ENCODE data around the gene AFF4. TPM values are rescaled to one million over a fixed set of nuclear protein-coding genes. Genes with fewer than 3 reads are reported as not detected.

Gene AFF4
- polyA plus RNA-seq, 1 donor from 2014 or later, result 60.6 TPM

DNA sequence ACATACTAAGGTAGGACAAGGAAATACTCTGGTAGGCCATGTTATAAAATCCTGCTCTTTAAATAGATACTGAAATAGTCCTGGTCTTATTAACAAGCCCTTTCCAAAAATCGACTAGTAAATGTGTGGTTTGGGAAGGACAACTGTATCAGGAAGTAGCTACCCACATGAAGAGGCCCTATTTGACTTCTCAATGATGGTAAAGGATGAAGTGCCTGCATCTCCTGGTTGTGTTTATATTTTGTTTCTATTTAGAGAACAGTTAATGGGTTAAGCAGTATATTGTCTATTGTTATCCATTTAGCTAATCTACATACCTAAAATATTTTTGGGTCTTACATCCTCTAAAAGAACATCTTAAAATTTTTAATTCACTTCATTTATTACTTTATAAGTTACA, 109.6 kb downstream of the AFF4 start:
- H3K27ac ChIP-seq (ENCODE audit: low read length), result no peak overlapping the region
- H3K79me2 ChIP-seq (replicated peaks; ENCODE audit: insufficient read depth, low read length), result no peaks in the 10 kb centered on the region

DNA sequence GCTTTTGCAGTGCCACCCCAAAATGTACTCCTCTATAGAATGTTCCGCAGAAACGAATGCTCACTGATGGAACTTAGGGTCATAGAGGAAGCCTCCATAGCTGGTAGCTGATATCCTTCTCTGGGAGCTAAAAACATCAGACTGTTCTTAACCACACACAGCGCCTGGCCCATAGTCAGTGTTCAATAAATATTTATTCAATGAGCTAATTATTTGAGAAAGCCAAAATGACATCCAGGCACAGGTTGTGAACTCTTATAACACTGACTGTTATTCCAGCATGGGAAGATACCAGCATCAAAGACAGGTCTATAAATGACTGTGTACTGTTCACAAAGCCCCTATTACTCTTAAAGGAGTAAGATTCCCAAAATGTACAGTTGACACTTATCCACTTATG, 110.1 kb downstream of the AFF4 start:
- Histone ChIP-seq H3K9ac (ENCODE audit: low read length) (no peak overlapping the region), H3F3A (ENCODE audit: insufficient read depth, low read length, poor library complexity, severe bottlenecking) (no peaks in the 10 kb centered on the region), H3K9me3 (ENCODE audit: low read length) (no peaks in the 10 kb centered on the region), H3K36me3 (ENCODE audit: insufficient read depth, low read length) (no peaks in the 10 kb centered on the region), H4K20me1 (ENCODE audit: insufficient read depth) (no peaks in the 10 kb centered on the region), H3K27me3 (ENCODE audit: insufficient read depth, low read depth, low read length) (no peaks in the 10 kb centered on the region), H3K4me2 (ENCODE audit: low read length) (no peak overlapping the region), H3K79me2 (replicated peaks; ENCODE audit: insufficient read depth, low read length) (no peaks in the 10 kb centered on the region), H3K9me2 (ENCODE audit: insufficient read depth, low read length) (no peaks in the 10 kb centered on the region), H3K27ac (ENCODE audit: low read length) (no peak overlapping the region), H2AFZ (ENCODE audit: low read depth, low read length) (no peak overlapping the region), H3K4me3 (ENCODE audit: low read length) (no peak overlapping the region)
- TF ChIP-seq EZH2 (IDR thresholded peaks at IDR 0.05; ENCODE audit: borderline replicate concordance, insufficient read depth, low read length, poor library complexity, severe bottlenecking) (no peak), SMC3 (conservative IDR thresholded peaks at IDR 0.05; ENCODE audit: poor library complexity) (no peak), MXI1 (conservative IDR thresholded peaks at IDR 0.05; ENCODE audit: poor library complexity, severe bottlenecking) (no peak), RAD21 (conservative IDR thresholded peaks at IDR 0.05) (no peak), EP300 (conservative IDR thresholded peaks at IDR 0.05; ENCODE audit: poor library complexity, severe bottlenecking) (no peak), POLR2AphosphoS5 (IDR thresholded peaks at IDR 0.05) (no peak), TAF1 (IDR thresholded peaks at IDR 0.05; ENCODE audit: low read depth) (no peak)
- TF ChIP-seq, protein P1, sequence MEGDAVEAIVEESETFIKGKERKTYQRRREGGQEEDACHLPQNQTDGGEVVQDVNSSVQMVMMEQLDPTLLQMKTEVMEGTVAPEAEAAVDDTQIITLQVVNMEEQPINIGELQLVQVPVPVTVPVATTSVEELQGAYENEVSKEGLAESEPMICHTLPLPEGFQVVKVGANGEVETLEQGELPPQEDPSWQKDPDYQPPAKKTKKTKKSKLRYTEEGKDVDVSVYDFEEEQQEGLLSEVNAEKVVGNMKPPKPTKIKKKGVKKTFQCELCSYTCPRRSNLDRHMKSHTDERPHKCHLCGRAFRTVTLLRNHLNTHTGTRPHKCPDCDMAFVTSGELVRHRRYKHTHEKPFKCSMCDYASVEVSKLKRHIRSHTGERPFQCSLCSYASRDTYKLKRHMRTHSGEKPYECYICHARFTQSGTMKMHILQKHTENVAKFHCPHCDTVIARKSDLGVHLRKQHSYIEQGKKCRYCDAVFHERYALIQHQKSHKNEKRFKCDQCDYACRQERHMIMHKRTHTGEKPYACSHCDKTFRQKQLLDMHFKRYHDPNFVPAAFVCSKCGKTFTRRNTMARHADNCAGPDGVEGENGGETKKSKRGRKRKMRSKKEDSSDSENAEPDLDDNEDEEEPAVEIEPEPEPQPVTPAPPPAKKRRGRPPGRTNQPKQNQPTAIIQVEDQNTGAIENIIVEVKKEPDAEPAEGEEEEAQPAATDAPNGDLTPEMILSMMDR (IDR thresholded peaks at IDR 0.05; ENCODE audit: poor library complexity, severe bottlenecking), result no peak
- TF ChIP-seq, protein P2, sequence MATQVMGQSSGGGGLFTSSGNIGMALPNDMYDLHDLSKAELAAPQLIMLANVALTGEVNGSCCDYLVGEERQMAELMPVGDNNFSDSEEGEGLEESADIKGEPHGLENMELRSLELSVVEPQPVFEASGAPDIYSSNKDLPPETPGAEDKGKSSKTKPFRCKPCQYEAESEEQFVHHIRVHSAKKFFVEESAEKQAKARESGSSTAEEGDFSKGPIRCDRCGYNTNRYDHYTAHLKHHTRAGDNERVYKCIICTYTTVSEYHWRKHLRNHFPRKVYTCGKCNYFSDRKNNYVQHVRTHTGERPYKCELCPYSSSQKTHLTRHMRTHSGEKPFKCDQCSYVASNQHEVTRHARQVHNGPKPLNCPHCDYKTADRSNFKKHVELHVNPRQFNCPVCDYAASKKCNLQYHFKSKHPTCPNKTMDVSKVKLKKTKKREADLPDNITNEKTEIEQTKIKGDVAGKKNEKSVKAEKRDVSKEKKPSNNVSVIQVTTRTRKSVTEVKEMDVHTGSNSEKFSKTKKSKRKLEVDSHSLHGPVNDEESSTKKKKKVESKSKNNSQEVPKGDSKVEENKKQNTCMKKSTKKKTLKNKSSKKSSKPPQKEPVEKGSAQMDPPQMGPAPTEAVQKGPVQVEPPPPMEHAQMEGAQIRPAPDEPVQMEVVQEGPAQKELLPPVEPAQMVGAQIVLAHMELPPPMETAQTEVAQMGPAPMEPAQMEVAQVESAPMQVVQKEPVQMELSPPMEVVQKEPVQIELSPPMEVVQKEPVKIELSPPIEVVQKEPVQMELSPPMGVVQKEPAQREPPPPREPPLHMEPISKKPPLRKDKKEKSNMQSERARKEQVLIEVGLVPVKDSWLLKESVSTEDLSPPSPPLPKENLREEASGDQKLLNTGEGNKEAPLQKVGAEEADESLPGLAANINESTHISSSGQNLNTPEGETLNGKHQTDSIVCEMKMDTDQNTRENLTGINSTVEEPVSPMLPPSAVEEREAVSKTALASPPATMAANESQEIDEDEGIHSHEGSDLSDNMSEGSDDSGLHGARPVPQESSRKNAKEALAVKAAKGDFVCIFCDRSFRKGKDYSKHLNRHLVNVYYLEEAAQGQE (IDR thresholded peaks at IDR 0.05; ENCODE audit: borderline replicate concordance), result no peak

More for the DNA sequence above, 109.6 kb downstream of the AFF4 start:
- H3K9ac ChIP-seq (ENCODE audit: low read length), result no peak overlapping the region
- no peaks in the 10 kb centered on the region for H3K9me3 ChIP-seq (ENCODE audit: low read length)
- no peak overlapping the region for H2AFZ ChIP-seq (ENCODE audit: low read depth, low read length)
- H3K36me3 ChIP-seq (ENCODE audit: insufficient read depth, low read length), result no peaks in the 10 kb centered on the region
- H3K4me2 ChIP-seq (ENCODE audit: low read length), result no peak overlapping the region
- H3F3A ChIP-seq (ENCODE audit: insufficient read depth, low read length, poor library complexity, severe bottlenecking), result no peaks in the 10 kb centered on the region
- no peaks in the 10 kb centered on the region for H3K9me2 ChIP-seq (ENCODE audit: insufficient read depth, low read length)
- TF ChIP-seq MXI1 (conservative IDR thresholded peaks at IDR 0.05; ENCODE audit: poor library complexity, severe bottlenecking) (no peak), POLR2AphosphoS5 (IDR thresholded peaks at IDR 0.05) (no peak), EZH2 (IDR thresholded peaks at IDR 0.05; ENCODE audit: borderline replicate concordance, insufficient read depth, low read length, poor library complexity, severe bottlenecking) (no peak), TAF1 (IDR thresholded peaks at IDR 0.05; ENCODE audit: low read depth) (no peak), SMC3 (conservative IDR thresholded peaks at IDR 0.05; ENCODE audit: poor library complexity) (no peak), EP300 (conservative IDR thresholded peaks at IDR 0.05; ENCODE audit: poor library complexity, severe bottlenecking) (no peak), RAD21 (conservative IDR thresholded peaks at IDR 0.05) (no peak)
- TF ChIP-seq, protein P1 (IDR thresholded peaks at IDR 0.05; ENCODE audit: poor library complexity, severe bottlenecking), result no peak
- TF ChIP-seq, protein P2 (IDR thresholded peaks at IDR 0.05; ENCODE audit: borderline replicate concordance), result no peak
- H3K4me3 ChIP-seq (ENCODE audit: low read length), result no peak overlapping the region
- no peaks in the 10 kb centered on the region for H4K20me1 ChIP-seq (ENCODE audit: insufficient read depth)
- H3K27me3 ChIP-seq (ENCODE audit: insufficient read depth, low read depth, low read length), result no peaks in the 10 kb centered on the region

Measured in neural cell (in vitro differentiated cells).